Femur (tissue), 1 donor: ENCODE data around the gene ZNF311.
"Not testable (repeated sequence)": the region's sequence is repeated elsewhere in the genome, so short reads cannot be mapped to it uniquely, and the experiment has no call there.

Experiments used
- DNase-seq: peaks from one replicate; pipeline ENCODE4 v3.0.0-alpha.2; 2017

Gene ZNF311

GRCh38 chr6:28953039-28953584 is 52.0 kb downstream of the ZNF311 start:
- DNase-seq: peak; percentile 62

DNA sequence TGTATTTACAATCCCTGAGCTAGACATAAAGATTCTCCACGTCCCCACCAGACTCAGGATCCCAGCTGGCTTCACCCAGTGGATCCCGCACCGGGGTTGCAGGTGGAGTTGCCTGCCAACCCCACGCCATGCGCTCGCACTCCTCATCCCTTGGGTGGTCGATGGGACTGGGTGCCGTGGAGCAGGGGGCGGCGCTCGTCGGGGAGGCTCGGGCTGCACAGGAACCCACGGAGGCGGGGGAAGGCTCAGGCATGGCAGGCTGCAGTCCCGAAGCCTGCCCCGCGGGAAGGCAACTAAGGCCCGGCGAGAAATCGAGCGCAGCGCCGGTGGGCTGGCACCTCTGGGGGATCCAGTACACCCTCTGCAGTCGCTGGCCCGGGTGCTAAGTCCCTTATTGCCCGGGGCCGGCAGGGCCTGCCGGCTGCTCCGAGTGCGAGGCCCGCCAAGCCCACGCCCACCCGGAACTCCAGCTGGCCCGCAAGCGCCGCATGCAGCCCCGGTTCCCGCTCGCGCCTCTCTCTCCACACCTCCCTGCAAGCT is 55.4 kb downstream of the ZNF311 start:
- not testable (repeated sequence) for DNase-seq

GRCh38 chr6:28948782-28949486 is 56.2 kb downstream of the ZNF311 start:
- no peak for DNase-seq

GRCh38 chr6:28947831-28948270 is 57.3 kb downstream of the ZNF311 start:
- no peak for DNase-seq

DNA sequence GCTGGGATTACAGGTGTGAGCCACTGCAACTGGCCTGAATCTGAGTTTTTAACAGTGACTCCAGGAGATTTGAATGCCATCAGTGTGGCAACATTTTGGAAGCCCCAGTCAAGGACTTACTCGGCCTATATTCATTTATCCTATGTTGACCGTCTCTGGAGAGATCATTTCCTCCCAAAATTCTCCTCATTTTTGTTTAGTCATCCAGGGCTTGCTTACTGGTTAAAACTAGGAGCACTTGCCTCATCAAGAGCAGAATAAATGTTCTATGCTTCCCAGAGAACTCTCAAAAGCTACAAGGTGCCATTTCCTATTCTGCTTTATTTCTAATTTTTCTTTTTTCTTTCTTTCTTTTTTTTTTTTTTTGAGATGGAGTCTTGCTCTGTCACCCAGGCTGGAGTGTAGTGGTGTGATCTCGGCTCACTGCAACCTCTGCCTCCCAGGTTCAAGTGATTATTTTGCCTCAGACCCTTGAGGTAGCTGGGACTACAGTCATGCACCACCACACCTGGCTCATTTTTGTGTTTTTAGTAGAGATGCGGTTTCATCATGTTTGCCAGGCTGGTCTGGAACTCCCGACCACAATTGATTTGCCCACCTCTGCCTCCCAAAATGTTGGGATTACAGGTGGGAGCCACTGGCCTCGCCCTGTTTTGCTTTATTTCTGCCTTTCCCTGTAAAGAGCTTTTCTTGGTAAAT is 57.9 kb downstream of the ZNF311 start:
- no peak for DNase-seq

GRCh38 chr6:28945349-28945748 is 59.8 kb downstream of the ZNF311 start:
- no peak for DNase-seq
